Vagina (tissue), 2 donors: ENCODE measurements around the gene HDAC7. TPM values are rescaled to one million over a fixed set of nuclear protein-coding genes. Genes with fewer than 3 reads are reported as not detected.

Source experiments
- DNase-seq, 2 donors: peaks; one replicate each; pipeline ENCODE4 v3.0.0-alpha.2; 2017; ENCODE audit errors: extremely low spot score in 2 of 2
- H3K27ac ChIP-seq: fragments of 200-600 bp; sonication (generic); one replicate; pipeline ENCODE4 v1.5.1; 2019
- H3K27me3 ChIP-seq: fragments of 200-600 bp; sonication (generic); one replicate; pipeline ENCODE4 v1.5.1; 2019
- H3K36me3 ChIP-seq, 2 donors: fragments of 200-600 bp; sonication (generic); one replicate each; pipeline ENCODE4 v1.5.1; 2017 to 2019
- H3K4me1 ChIP-seq: fragments of 200-600 bp; sonication (generic); one replicate; pipeline ENCODE4 v1.5.1; 2019
- H3K4me3 ChIP-seq, 2 donors: fragments of 200-600 bp; sonication (generic); 1 replicate in 1 of 2; 2 replicates in 1 of 2; pipeline ENCODE4 v1.5.1; 2016 to 2019
- H3K9me3 ChIP-seq: fragments of 200-600 bp; sonication (generic); one replicate; pipeline ENCODE4 v1.5.1; 2019
- CTCF ChIP-seq, 3 experiments: fragments of 450-650 bp in 2 of 3; fragments of 200-600 bp in 1 of 3; sonication (generic) in 1 of 3; IDR thresholded peaks; one replicate each; pipeline ENCODE4 v1.5.1; 2017 to 2019; ENCODE audit warnings: antibody characterized with exemption in 3 of 3, mild to moderate bottlenecking in 2 of 3, moderate library complexity in 2 of 3
- POLR2A ChIP-seq, 2 donors: fragments of 450-650 bp; IDR thresholded peaks; one replicate each; pipeline ENCODE4 v1.6.1; 2017; ENCODE audit warnings: antibody characterized with exemption in 2 of 2, mild to moderate bottlenecking in 2 of 2, moderate library complexity in 2 of 2
- POLR2AphosphoS5 ChIP-seq, 2 donors: sonication (generic); formaldehyde crosslinking; IDR thresholded peaks; one replicate each; pipeline ENCODE4 v1.9.0; 2017; ENCODE audit warnings: antibody characterized with exemption in 2 of 2, mild to moderate bottlenecking in 2 of 2, low read depth in 1 of 2; ENCODE audit not compliant: insufficient read depth in 1 of 2
- intact Hi-C: fragments of 100-400 bp; cut with DNase I; formaldehyde crosslinking; loops from one replicate; pipeline ENCODE4 v1.15.1; 2023
- total RNA-seq: library from RNA; depleted of rRNA; stranded (reverse); fragments of >200 nt; gene quantifications from one replicate; pipeline ENCODE4 v1.2.3, GENCODE V29; 2016

Gene HDAC7
- total RNA-seq, 1 donor from 2014 or later, result 67.0 TPM

- no peak for DNase-seq
- H3K4me1 ChIP-seq, result peaks cover 58% of the 10 kb centered on the region
- TF ChIP-seq CTCF (IDR thresholded peaks at IDR 0.05) (no peak), POLR2A (IDR thresholded peaks at IDR 0.05) (no peak), POLR2AphosphoS5 (IDR thresholded peaks at IDR 0.05; ENCODE audit: insufficient read depth in 1 of 2, low read depth in 1 of 2) (no peak)
- H3K27ac ChIP-seq, result peak overlapping the region; percentile 86
- intact Hi-C loops, result loop anchor here (5.0 kb wide), 1 partner anchor 42 kb away; no protein-coding TSS in a partner anchor
- no peak overlapping the region for H3K4me3 ChIP-seq
- no peaks in the 10 kb centered on the region for H3K9me3 ChIP-seq
- no peaks in the 10 kb centered on the region for H3K36me3 ChIP-seq
- H3K27me3 ChIP-seq, result no peaks in the 10 kb centered on the region
Measured at GRCh38 chr12:47735649-47736048, 84.1 kb downstream of the HDAC7 start.

GRCh38 chr12:47734725-47735480, 84.8 kb downstream of the HDAC7 start:
- H3K9me3 ChIP-seq, result no peaks in the 10 kb centered on the region
- H3K4me1 ChIP-seq, result peaks cover 51% of the 10 kb centered on the region
- peak overlapping the region; percentile 86 for H3K27ac ChIP-seq
- no peaks in the 10 kb centered on the region for H3K36me3 ChIP-seq
- no peaks in the 10 kb centered on the region for H3K27me3 ChIP-seq
- intact Hi-C loops, result loop anchor here (5.0 kb wide), 1 partner anchor 42 kb away; no protein-coding TSS in a partner anchor
- H3K4me3 ChIP-seq, result no peak overlapping the region
- DNase-seq, result no peak
- no peak for TF ChIP-seq POLR2A (IDR thresholded peaks at IDR 0.05)
- TF ChIP-seq POLR2AphosphoS5 (IDR thresholded peaks at IDR 0.05; ENCODE audit: insufficient read depth in 1 of 2, low read depth in 1 of 2), result peak in 1 of 2 donors; percentile 34

- intact Hi-C loops, result no loop called here
- H3K27me3 ChIP-seq, result no peaks in the 10 kb centered on the region
- no peak for DNase-seq
- H3K4me3 ChIP-seq, result no peak overlapping the region
- no peak for TF ChIP-seq POLR2A (IDR thresholded peaks at IDR 0.05)
- no peak for TF ChIP-seq POLR2AphosphoS5 (IDR thresholded peaks at IDR 0.05; ENCODE audit: insufficient read depth in 1 of 2, low read depth in 1 of 2)
- TF ChIP-seq CTCF (IDR thresholded peaks at IDR 0.05), result no peak
- H3K36me3 ChIP-seq, result no peaks in the 10 kb centered on the region
- peaks cover 54% of the 10 kb centered on the region for H3K4me1 ChIP-seq
- no peaks in the 10 kb centered on the region for H3K9me3 ChIP-seq
- no peak overlapping the region for H3K27ac ChIP-seq
Measured at GRCh38 chr12:47733142-47733541, 86.6 kb downstream of the HDAC7 start.

Other genes with a start within 250 kb of the HDAC7 start
- gene RPAP3, start 113.9 kb downstream of the HDAC7 start, total RNA-seq, result 19.2 TPM
- 21.4 TPM for gene ENDOU, start 94.4 kb downstream of the HDAC7 start, total RNA-seq
- gene RAPGEF3, start 61.0 kb downstream of the HDAC7 start, total RNA-seq, result 52.3 TPM
- gene SLC48A1, start 46.7 kb downstream of the HDAC7 start, total RNA-seq, result 20.9 TPM
- 23.6 TPM for gene VDR, start 85.1 kb upstream of the HDAC7 start, total RNA-seq
- gene TMEM106C, start 143.7 kb upstream of the HDAC7 start, total RNA-seq, result 25.3 TPM
- not detected for gene COL2A1, start 184.6 kb upstream of the HDAC7 start, total RNA-seq